HG03342 (cell line): ENCODE results near the gene ASB11.

Experiments used
- ATAC-seq: cut with Tn5 transposase; IDR thresholded peaks from one replicate; pipeline ENCODE4 v1.9.1; 2021; ENCODE audit warnings: mild to moderate bottlenecking, moderate library complexity; ENCODE audit not compliant: unreplicated experiment

The ASB11 gene

GRCh38 chrX:15315509-15315908 lies at the start of gene ASB11:
ASB11 (minus strand) TSS chrX:15315640; CDS start chrX:15315605, 35 bp downstream.
- no peak for ATAC-seq

DNA sequence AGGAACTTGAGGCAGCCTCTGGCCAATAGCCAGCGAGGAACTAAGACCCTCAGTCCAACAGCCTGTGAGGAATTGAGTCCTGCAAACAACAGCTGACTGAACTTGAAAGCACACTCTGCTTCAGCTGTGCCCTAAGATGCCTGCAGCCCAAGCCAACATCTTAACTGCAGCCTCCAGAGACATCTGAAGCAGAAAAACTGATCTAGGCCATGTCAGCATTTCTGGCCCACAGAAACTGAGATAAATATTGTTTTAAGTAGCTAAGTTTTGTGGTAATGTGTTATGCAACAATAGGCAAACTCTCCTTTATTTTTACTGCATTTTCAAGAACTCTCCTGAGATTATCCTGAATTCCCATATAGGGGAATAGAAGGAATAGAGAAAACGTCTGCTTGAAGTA lies 44.3 kb upstream of the ASB11 start:
- ATAC-seq, result no peak

DNA sequence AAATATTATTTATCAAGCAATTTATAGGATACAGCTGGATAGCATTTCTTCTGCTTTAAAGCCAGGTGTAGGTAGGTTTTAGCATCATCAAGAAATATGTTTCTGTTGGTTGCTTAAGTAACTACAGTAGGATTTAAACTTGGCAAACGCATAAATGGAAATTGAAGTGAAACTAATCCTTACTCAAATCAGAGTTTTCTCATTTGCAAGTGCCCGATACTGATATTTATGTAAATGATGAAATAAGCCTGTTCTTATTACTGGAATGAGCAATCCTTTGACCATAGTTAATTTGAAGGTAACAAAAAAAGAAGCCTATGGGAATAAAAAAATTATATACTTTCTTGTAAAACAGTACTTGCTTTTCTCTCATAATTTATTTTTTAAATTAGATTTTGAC lies 43.1 kb upstream of the ASB11 start:
- ATAC-seq, result no peak

- ATAC-seq, result no peak
Observed at GRCh38 chrX:15356444-15356843, 41.0 kb upstream of the ASB11 start.

DNA sequence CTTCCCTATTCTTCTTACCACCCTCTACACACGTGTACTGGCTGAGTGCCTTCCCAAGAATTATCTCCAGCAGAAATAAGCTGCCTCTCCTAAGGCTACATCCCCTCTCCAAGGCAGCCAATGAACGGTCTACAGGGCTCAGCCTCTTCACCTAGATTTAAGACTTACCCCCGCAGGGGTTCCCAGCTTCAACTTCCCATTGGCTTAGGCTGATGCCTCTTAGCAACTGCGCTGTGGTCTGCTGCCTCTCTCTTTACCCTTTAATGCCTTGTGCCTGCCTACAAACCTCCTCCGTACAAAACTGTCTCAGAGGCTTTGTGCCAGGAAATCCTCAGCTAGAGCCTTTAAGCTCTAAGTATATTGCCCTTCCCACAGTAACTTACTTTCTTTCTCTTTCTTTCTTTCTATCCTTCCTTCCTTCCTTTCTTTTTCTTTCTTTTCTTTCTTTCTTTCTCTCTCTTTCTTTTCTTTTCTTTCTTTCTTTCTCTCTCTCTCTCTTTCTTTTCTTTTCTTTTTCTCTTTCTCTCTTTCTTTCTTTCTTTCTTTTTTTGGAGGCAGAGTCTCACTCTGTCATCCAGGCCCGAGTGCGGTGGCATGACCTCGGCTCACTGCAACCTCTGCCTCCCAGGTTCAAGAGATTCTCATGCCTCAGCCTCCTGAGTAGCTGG lies 35.0 kb upstream of the ASB11 start:
- ATAC-seq, result no peak

GRCh38 chrX:15349046-15349445 lies 33.6 kb upstream of the ASB11 start:
- no peak for ATAC-seq

GRCh38 chrX:15345976-15346375 lies 30.5 kb upstream of the ASB11 start:
- ATAC-seq, result no peak

- no peak for ATAC-seq
Observed at GRCh38 chrX:15344106-15344505, 28.7 kb upstream of the ASB11 start.

GRCh38 chrX:15343075-15343476 lies 27.6 kb upstream of the ASB11 start:
- ATAC-seq, result no peak

DNA sequence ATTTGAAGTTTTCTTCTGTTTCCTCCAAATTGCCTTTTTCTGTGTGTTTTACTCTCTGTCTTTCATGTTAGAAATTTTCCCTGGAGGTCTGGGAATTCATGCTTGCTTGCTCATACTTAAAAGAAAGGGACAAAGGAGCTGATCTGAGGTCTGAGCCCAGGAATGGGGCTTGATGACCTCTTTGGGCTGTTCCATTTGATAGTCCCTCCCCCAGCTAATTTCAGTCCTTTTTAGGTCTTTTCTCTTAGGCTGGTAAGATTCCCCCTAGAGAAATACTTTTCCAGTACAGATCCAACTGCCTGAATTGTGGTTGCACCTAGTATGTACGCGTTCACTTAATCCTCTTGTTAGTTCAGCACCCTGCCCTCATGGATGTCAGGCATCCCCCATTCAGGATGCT lies 25.4 kb upstream of the ASB11 start:
- no peak for ATAC-seq

DNA sequence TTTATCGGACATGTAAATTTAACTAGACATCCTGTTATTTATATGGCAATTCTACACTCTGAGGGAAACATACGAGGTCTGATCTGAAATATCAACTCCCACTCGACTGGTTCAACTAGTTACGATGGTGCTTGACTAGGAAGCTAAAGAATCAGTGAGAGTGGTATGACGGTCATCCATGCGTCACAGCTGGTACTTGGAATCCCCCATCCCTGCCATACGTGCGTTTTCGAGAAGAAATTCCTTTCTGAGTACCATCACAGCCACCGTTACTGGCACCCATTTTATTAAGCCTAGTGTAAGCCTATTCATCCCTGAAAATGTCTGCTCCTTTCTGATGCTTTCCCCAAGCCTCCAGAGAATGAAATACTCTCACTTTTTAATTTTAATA lies 20.6 kb upstream of the ASB11 start:
- ATAC-seq, result no peak

GRCh38 chrX:15335135-15336022 lies 19.9 kb upstream of the ASB11 start, which contains the start of gene PIGA:
PIGA (minus strand) TSS chrX:15335523; CDS start chrX:15331930, 3,593 bp downstream.
- peak; percentile 97 for ATAC-seq

DNA sequence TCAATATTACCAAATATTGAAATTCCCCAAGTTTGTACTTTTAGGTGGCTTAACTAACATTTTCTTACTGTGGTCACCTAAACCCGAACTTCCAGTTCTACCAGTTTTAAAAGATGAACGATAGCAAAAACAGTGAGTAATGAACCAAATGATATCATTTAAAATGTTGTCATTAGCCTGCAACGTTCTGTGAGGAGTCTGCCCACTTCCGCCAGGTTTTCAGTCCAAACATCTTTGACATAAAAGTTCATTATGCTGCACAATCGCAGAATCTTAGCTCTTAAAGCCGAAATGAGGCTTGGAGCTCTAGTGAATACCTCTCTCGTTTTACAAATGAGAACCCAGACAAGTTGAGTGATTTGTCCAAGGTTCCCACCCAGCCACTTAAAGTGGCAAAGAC lies 19.1 kb upstream of the ASB11 start:
- no peak for ATAC-seq

GRCh38 chrX:15328821-15329220 lies 13.4 kb upstream of the ASB11 start:
- ATAC-seq, result no peak

GRCh38 chrX:15328131-15328530 lies 12.7 kb upstream of the ASB11 start:
- ATAC-seq, result no peak

DNA sequence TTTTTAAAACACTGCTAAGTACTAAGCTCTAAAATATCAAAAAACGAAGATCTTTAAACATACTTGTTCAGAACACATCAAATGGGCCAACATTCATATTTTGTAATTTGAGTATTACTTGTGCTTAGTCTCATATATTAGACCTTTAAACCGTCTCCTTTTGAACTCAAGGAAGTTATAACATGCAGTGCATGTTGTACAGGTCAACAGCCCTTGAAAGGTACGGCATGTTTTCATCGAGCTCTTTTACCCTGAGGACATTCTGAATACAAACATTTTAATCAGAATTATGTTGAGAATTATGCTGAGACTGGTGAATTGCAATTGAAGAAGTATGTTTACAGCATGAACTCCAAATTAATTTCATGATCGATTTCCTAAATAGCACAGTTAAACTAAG lies 7.0 kb upstream of the ASB11 start:
- no peak for ATAC-seq

GRCh38 chrX:15322072-15322471 lies 6.6 kb upstream of the ASB11 start:
- ATAC-seq, result no peak

GRCh38 chrX:15321447-15321846 lies 6.0 kb upstream of the ASB11 start:
- ATAC-seq, result no peak

DNA sequence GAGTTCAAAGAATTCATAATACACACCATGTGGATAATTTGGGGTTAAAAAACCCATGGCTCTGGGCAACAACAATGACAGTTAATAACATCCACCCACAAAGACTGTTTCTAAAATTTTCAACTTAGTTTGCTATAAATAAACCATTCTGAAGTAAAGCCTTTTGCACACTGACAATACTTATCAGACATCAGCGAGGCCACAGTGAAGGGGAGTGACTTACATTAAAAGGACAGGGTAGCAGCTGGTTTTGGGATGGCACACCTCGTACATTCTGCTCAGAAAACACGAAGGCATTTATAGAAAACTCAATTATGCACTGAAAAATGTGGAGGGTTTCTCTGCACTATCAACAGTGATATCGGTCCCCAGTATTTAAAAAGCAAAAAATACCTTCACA lies 4.9 kb upstream of the ASB11 start:
- no peak for ATAC-seq

DNA sequence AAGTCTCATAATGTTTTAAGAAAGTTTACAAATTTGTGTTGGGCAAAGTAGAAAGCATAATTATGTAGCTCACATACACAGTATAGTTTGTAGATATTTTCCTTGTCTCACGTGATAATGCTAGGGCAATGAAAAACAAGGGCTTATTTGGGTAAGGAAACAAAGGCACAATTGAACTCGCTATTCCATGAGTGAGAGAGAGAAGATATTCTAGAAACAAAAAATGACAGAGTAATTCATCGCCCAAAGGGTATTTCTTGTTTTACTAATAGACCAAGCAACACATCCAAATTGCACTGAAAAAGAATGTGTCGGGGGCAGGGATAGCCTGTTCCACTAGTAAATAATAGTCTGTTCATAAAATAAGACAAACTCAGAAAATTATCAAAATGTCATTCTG lies 3.6 kb upstream of the ASB11 start:
- ATAC-seq, result no peak

- ATAC-seq, result no peak
Observed at GRCh38 chrX:15314472-15314871, 968 bp downstream of the ASB11 start.

GRCh38 chrX:15311119-15311518 lies 4.3 kb downstream of the ASB11 start:
- ATAC-seq, result no peak
